ENCODE data around the gene LRRC56. TPM values are rescaled to one million over a fixed set of nuclear protein-coding genes. Genes with fewer than 3 reads are reported as not detected.

The LRRC56 gene
- total and polyA plus RNA-seq, 2 donors from 2014 or later: 1.2 to 7.7 TPM

DNA sequence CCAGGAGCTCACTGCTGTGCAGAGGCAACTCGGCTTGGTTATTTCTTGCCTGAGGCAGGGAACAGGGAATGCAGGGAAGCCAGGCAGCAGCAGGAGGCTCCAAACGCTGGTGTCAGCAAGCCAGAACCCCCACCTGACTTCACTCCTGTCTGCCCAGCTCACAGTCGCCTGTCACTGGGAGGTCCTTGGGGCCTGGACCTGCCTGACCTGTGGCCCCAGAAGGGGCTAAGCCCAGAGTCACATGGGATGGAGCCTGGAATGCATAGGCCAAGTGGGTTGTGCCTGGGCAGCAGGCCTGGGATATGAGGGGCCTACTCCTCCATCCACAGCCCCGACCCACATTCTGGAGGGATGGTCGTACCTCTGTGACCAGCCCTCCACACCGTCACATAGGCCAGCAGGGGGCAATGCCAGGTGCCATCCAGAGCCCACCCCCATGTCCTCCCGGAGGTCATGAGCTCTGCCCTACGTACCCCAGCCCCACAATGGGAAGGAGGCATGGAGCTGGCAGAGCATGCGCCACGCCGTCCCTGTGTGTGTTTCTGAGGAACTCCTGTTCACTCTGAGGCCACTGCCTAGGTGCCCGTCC lies 28.7 kb downstream of the LRRC56 start:
- FAIRE-seq: no peak
- peak in 1 of 5 donors; percentile 75 for DNase-seq
- H3K4me3 ChIP-seq (ENCODE audit: low read length in 3 of 3): no peak overlapping the region
- H3K36me3 ChIP-seq (ENCODE audit: control insufficient read depth in 2 of 3, insufficient read depth in 3 of 3, low read length in 3 of 3): peaks cover 0 to 4% (median 0%) of the 10 kb centered on the region in 3 donors
- H3K9ac ChIP-seq (ENCODE audit: low read length in 3 of 3): peak overlapping the region in 1 of 3 donors; percentile 34
- intact Hi-C loops (cut with DNase I): no loop called here
- H3K27me3 ChIP-seq (ENCODE audit: control insufficient read depth, insufficient read depth, low read length): no peaks in the 10 kb centered on the region
- TF ChIP-seq CTCF (IDR thresholded peaks at IDR 0.05; ENCODE audit: borderline replicate concordance, extremely low read depth, insufficient read depth): no peak
- H3K27ac ChIP-seq (ENCODE audit: low read depth in 2 of 2, low read length in 2 of 2): peak overlapping the region in 1 of 2 donors; percentile 22
- H3K9me3 ChIP-seq (ENCODE audit: control insufficient read depth in 2 of 3, insufficient read depth in 1 of 3, low read length in 3 of 3): no peaks in the 10 kb centered on the region
- H3K4me1 ChIP-seq (ENCODE audit: control insufficient read depth in 2 of 3, insufficient read depth in 2 of 3, low read depth in 1 of 3, low read length in 3 of 3): peaks cover 0 to 36% (median 5%) of the 10 kb centered on the region in 3 donors

- H3K4me1 ChIP-seq (ENCODE audit: control insufficient read depth in 2 of 3, insufficient read depth in 2 of 3, low read depth in 1 of 3, low read length in 3 of 3): peaks cover 0 to 29% (median 5%) of the 10 kb centered on the region in 3 donors
- no peak for FAIRE-seq
- H3K4me3 ChIP-seq (ENCODE audit: low read length in 3 of 3): no peak overlapping the region
- DNase-seq: peak in 1 of 5 donors; percentile 73
- intact Hi-C loops (cut with DNase I): no loop called here
- H3K9me3 ChIP-seq (ENCODE audit: control insufficient read depth in 2 of 3, insufficient read depth in 1 of 3, low read length in 3 of 3): no peaks in the 10 kb centered on the region
- H3K9ac ChIP-seq (ENCODE audit: low read length in 3 of 3): peak overlapping the region in 1 of 3 donors; percentile 55
- no peaks in the 10 kb centered on the region for H3K27me3 ChIP-seq (ENCODE audit: control insufficient read depth, insufficient read depth, low read length)
- TF ChIP-seq CTCF (IDR thresholded peaks at IDR 0.05; ENCODE audit: borderline replicate concordance, extremely low read depth, insufficient read depth): no peak
- H3K36me3 ChIP-seq (ENCODE audit: control insufficient read depth in 2 of 3, insufficient read depth in 3 of 3, low read length in 3 of 3): peaks cover 0 to 4% (median 0%) of the 10 kb centered on the region in 3 donors
- H3K27ac ChIP-seq (ENCODE audit: low read depth in 2 of 2, low read length in 2 of 2): peak overlapping the region; percentile 9 to 57
These were observed 29.8 kb downstream of the LRRC56 start for GRCh38 chr11:567011-567628.

GRCh38 chr11:567629-568292 lies 30.4 kb downstream of the LRRC56 start:
- Histone ChIP-seq H3K4me3 (ENCODE audit: low read length in 3 of 3) (peak overlapping the region in 1 of 3 donors; percentile 37), H3K27ac (ENCODE audit: low read depth in 2 of 2, low read length in 2 of 2) (peak overlapping the region; percentile 45 to 57), H3K27me3 (ENCODE audit: control insufficient read depth, insufficient read depth, low read length) (no peaks in the 10 kb centered on the region), H3K36me3 (ENCODE audit: control insufficient read depth in 2 of 3, insufficient read depth in 3 of 3, low read length in 3 of 3) (peaks cover 0 to 4% (median 0%) of the 10 kb centered on the region in 3 donors), H3K9ac (ENCODE audit: low read length in 3 of 3) (peak overlapping the region in 1 of 3 donors; percentile 55), H3K9me3 (ENCODE audit: control insufficient read depth in 2 of 3, insufficient read depth in 1 of 3, low read length in 3 of 3) (no peaks in the 10 kb centered on the region), H3K4me1 (ENCODE audit: control insufficient read depth in 2 of 3, insufficient read depth in 2 of 3, low read depth in 1 of 3, low read length in 3 of 3) (peaks cover 0 to 23% (median 5%) of the 10 kb centered on the region in 3 donors)
- DNase-seq (peak in 1 of 5 donors; percentile 86), FAIRE-seq (no peak)
- no peak for TF ChIP-seq CTCF (IDR thresholded peaks at IDR 0.05; ENCODE audit: borderline replicate concordance, extremely low read depth, insufficient read depth)
- intact Hi-C loops (cut with DNase I): no loop called here
